GM18951 (cell line): ENCODE measurements around the gene CABYR.

ENCODE experiments used
- POLR2A ChIP-seq: IDR thresholded peaks from 4 replicates; pipeline ENCODE4 v1.6.1; 2011; ENCODE audit warnings: mild to moderate bottlenecking; ENCODE audit not compliant: insufficient read length, insufficient read depth; ENCODE audit errors: extremely low read depth
- in situ Hi-C: fragments of 300-500 bp; cut with MboI; formaldehyde crosslinking; loops from one replicate; pipeline ENCODE4 v1.12.0; 2022; ENCODE audit warnings: low sequenced_read_pairs, mixed read lengths, inconsistent platforms; ENCODE audit not compliant: unreplicated experiment

The CABYR gene

GRCh38 chr18:24157855-24158254 lies 19.0 kb downstream of the CABYR start:
- no peak for TF ChIP-seq POLR2A
- in situ Hi-C loops, result no loop called here

DNA sequence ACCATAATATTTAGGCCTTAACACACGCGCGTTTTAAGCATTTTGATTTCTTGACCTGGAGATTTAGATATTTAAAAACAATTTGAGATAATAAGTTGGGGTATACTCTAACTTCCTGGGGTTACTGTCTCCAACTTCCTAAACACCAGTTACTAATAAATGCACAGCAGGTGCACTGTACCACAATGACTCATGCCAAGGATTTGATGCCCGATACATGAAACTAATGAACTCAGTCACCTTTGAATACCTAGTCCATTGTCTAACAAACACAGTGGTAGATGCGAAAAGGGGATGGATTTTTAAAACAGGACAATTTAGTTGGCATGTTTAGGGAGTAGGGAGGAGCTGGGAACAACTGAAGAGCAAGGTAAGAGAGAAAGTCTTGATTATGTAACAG lies 21.2 kb downstream of the CABYR start:
- in situ Hi-C loops, result no loop called here
- TF ChIP-seq POLR2A, result no peak

DNA sequence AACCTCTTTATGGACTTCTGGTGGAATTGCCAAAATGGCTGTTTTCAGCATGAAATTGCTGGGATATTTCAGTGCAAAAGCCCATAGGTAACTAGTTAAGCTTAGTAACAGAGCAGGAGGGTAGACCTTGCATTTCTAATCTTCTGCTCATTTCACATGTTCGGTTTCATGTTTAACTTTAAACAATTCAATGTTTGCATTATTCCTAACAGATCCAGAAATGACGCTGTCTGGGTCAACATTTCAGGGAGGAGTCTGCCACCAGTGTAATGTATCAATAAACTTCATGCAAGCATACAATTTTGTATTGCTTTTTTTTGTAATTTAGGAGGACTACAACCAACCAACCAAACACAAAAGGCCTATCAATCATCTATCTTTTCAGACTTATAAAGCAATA lies 22.4 kb downstream of the CABYR start:
- TF ChIP-seq POLR2A, result no peak
- in situ Hi-C loops, result no loop called here

DNA sequence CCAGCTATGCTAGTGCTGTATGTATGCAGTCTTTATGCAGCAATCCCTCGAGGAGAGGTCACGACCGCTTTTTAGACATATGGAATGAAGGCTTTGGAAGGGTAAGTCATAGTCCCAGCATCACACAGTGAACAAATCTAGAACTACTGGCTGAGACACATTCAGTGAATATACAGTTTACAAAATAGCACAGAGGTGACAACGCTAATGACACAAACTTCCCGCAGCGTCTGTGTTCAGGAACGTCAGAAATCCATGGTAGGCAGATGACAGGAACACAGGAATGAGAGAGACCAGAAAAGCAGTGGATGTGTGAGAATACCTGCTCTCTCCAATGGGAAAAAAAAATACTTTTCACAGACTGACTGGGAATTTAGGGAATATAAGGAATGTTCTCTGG lies 29.6 kb downstream of the CABYR start:
- no peak for TF ChIP-seq POLR2A
- in situ Hi-C loops, result no loop called here

GRCh38 chr18:24170360-24170759 lies 31.5 kb downstream of the CABYR start:
- TF ChIP-seq POLR2A, result no peak
- in situ Hi-C loops, result no loop called here

GRCh38 chr18:24173997-24174396 lies 35.1 kb downstream of the CABYR start:
- in situ Hi-C loops, result no loop called here
- no peak for TF ChIP-seq POLR2A

- in situ Hi-C loops, result no loop called here
- TF ChIP-seq POLR2A, result no peak
Measured at GRCh38 chr18:24176727-24177416, 38.0 kb downstream of the CABYR start.

- no peak for TF ChIP-seq POLR2A
- in situ Hi-C loops, result no loop called here
Measured at GRCh38 chr18:24177499-24178133, 38.8 kb downstream of the CABYR start.

DNA sequence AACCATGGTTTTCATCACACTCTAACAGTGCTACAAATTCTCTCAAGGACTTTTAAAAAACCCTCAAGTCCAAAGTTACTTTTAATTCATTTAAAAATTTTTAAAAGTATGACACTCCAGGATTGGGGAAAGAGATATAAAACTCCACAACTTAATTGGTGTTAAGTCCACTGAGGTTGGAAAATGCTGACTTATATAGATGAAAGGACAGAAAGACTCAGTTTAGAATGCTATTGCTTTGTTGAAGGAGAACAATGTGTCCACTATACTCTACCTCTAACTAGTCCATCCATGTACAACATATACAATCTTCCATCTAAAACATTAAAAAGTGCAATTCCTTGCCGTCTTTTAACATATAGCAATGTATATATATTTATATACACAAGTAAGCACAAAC lies 41.2 kb downstream of the CABYR start:
- no peak for TF ChIP-seq POLR2A
- in situ Hi-C loops, result no loop called here

GRCh38 chr18:24181806-24182205 lies 42.9 kb downstream of the CABYR start:
- in situ Hi-C loops, result no loop called here

DNA sequence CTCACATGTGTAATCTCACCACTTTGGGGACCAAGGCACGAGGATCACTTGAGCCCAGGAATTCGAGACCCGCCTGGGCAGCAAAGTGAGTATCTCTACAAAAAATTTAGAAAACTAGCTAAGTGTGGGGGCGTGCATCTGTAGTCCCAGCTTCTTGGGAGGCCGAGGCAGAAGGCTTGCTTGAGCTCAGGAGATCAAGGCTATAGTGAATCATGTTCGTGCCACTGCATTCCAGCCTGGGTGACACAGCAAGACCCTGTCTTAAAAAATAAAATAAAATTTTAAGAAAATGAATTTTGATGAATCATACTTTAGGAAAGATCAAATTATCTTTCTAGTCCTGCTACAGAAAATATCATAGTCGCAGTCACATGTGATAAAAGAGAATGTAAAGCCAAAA lies 46.9 kb downstream of the CABYR start:
- TF ChIP-seq POLR2A, result no peak
- in situ Hi-C loops, result no loop called here

More at GRCh38 chr18:24181806-24182205, 42.9 kb downstream of the CABYR start:
- no peak for TF ChIP-seq POLR2A

- in situ Hi-C loops, result no loop called here
- no peak for TF ChIP-seq POLR2A
Measured at GRCh38 chr18:24187049-24187448, 48.2 kb downstream of the CABYR start.

DNA sequence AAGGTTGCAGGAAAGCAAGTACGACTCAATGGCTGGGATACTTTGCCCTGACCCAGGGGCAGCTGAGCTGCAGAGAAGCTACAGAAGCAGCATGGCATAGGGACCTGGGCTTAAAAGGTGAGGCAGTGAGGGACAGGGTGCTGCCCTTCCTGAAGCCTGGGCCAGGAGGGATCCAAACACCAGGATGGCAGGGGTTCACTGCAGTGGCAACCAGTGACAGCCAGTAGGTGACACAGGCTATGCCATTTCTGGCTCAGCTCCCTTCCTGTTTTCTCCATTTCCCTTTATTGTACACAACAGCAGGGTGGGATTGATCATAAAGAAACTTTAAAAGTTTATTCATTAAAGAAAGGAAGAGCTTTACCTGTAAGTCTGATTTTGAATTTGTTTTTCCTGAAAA lies 48.8 kb downstream of the CABYR start:
- in situ Hi-C loops, result no loop called here

DNA sequence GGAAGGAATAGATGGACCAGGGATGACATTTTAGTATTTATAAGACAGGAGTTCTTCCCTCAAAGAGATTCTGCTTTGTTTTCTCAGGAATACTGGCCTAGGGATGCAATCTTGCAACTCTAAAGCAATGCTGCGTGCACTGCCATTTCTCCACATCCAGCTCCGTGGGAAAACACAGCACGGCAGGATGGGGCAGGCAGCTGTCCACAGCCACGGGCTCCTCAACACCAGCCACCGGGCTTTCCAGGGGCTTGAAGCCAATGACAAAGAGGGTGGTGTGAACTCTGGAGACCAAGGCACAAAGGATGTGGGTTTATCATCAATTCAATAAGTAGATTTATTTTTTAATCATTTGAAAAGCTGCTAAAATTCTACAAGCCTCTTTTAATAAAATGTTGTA lies 49.3 kb downstream of the CABYR start:
- in situ Hi-C loops, result no loop called here

More for the DNA sequence above, 48.8 kb downstream of the CABYR start:
- TF ChIP-seq POLR2A, result no peak

GRCh38 chr18:24189007-24189528 lies 50.2 kb downstream of the CABYR start:
- in situ Hi-C loops, result no loop called here
- TF ChIP-seq POLR2A, result no peak

More for the DNA sequence above, 49.3 kb downstream of the CABYR start:
- TF ChIP-seq POLR2A, result no peak
